ENCODE measurements around the gene STK38.
A peak's percentile ranks its signal among the peaks of the same experiment; 100 is the strongest.
"Not testable (repeated sequence)": the region's sequence is repeated elsewhere in the genome, so short reads cannot be mapped to it uniquely, and the experiment has no call there.

Gene STK38

GRCh38 chr6:36492092-36492491, 55.2 kb downstream of the STK38 start:
- TF ChIP-seq CTCF (IDR thresholded peaks at IDR 0.05; ENCODE audit: low read length, missing control alignments) = no peak
- H3K4me3 ChIP-seq (replicated peaks; ENCODE audit: low read depth, low read length) = no peak overlapping the region
- no peak for DNase-seq (ENCODE audit: low read depth)

- no peak overlapping the region for H3K4me3 ChIP-seq (replicated peaks; ENCODE audit: low read depth, low read length)
- DNase-seq (ENCODE audit: low read depth) = peak; percentile 18
- no peak for TF ChIP-seq CTCF (IDR thresholded peaks at IDR 0.05; ENCODE audit: low read length, missing control alignments)
These were observed 55.8 kb downstream of the STK38 start for GRCh38 chr6:36491378-36491965.

GRCh38 chr6:36489426-36489825, 57.9 kb downstream of the STK38 start:
- no peak overlapping the region for H3K4me3 ChIP-seq (replicated peaks; ENCODE audit: low read depth, low read length)
- TF ChIP-seq CTCF (IDR thresholded peaks at IDR 0.05; ENCODE audit: low read length, missing control alignments) = no peak
- no peak for DNase-seq (ENCODE audit: low read depth)

GRCh38 chr6:36488221-36488620, 59.1 kb downstream of the STK38 start:
- DNase-seq (ENCODE audit: low read depth) = no peak
- no peak for TF ChIP-seq CTCF (IDR thresholded peaks at IDR 0.05; ENCODE audit: low read length, missing control alignments)
- H3K4me3 ChIP-seq (replicated peaks; ENCODE audit: low read depth, low read length) = no peak overlapping the region

- no peak for DNase-seq (ENCODE audit: low read depth)
- no peak for TF ChIP-seq CTCF (IDR thresholded peaks at IDR 0.05; ENCODE audit: low read length, missing control alignments)
- no peak overlapping the region for H3K4me3 ChIP-seq (replicated peaks; ENCODE audit: low read depth, low read length)
These were observed 59.6 kb downstream of the STK38 start for GRCh38 chr6:36487698-36488097.

- no peak overlapping the region for H3K4me3 ChIP-seq (replicated peaks; ENCODE audit: low read depth, low read length)
- TF ChIP-seq CTCF (IDR thresholded peaks at IDR 0.05; ENCODE audit: low read length, missing control alignments) = no peak
- no peak for DNase-seq (ENCODE audit: low read depth)
These were observed 62.5 kb downstream of the STK38 start for GRCh38 chr6:36484736-36485135.

- DNase-seq (ENCODE audit: low read depth); H3K4me3 ChIP-seq (replicated peaks; ENCODE audit: low read depth, low read length): not testable (repeated sequence)
These were observed 64.0 kb downstream of the STK38 start for GRCh38 chr6:36483326-36483725.
